ENCODE data around the gene RPP38. TPM values are rescaled to one million over a fixed set of nuclear protein-coding genes. Genes with fewer than 3 reads are reported as not detected.

RPP38 gene
- total and polyA plus RNA-seq, 2 of the 8 experiments (the other 6 are each of a cell fraction or from before 2014, with no cell fraction given), result 20.8 to 23.3 TPM

GRCh38 chr10:15136129-15137035, 39.2 kb downstream of the RPP38 start:
- Histone ChIP-seq H2BK15ac (ENCODE audit: low read length) (no peak overlapping the region), H3K18ac (ENCODE audit: extremely low read depth, low read length) (no peak overlapping the region), H3K23me2 (ENCODE audit: low read depth, low read length) (no peaks in the 10 kb centered on the region), H3K23ac (ENCODE audit: insufficient read length) (no peak overlapping the region), H2BK20ac (ENCODE audit: low read length) (no peak overlapping the region), H3K79me1 (ENCODE audit: low read depth, low read length) (no peaks in the 10 kb centered on the region), H3K4me2 (ENCODE audit: insufficient read depth in 1 of 2, low read depth in 2 of 2, low read length in 2 of 2) (no peak overlapping the region), H3K79me2 (ENCODE audit: control insufficient read depth in 1 of 2, insufficient read depth in 2 of 2, low read length in 2 of 2) (no peaks in the 10 kb centered on the region), H2AK5ac (ENCODE audit: low read depth, low read length) (no peak overlapping the region), H3K4me1 (replicated peaks in 1 of 4; ENCODE audit: control insufficient read depth in 3 of 4, insufficient read depth in 4 of 4, low read length in 3 of 4) (no peaks in the 10 kb centered on the region), H2BK12ac (ENCODE audit: low read depth, low read length) (no peak overlapping the region), H2BK120ac (replicated peaks; ENCODE audit: low read depth, low read length) (no peak overlapping the region), H3K27ac (ENCODE audit: low read depth, low read length) (no peak overlapping the region), H4K20me1 (replicated peaks in 1 of 2; ENCODE audit: control insufficient read depth in 1 of 2, insufficient read depth in 2 of 2, low read length in 2 of 2) (no peaks in the 10 kb centered on the region), H4K8ac (ENCODE audit: extremely low read depth, insufficient read depth, low read length) (no peak overlapping the region), H4K91ac (replicated peaks; ENCODE audit: insufficient read length, low read length) (no peak overlapping the region), H3K27me3 (replicated peaks in 1 of 4; ENCODE audit: control insufficient read depth in 3 of 4, extremely low read depth in 1 of 4, insufficient read depth in 3 of 4, low read length in 3 of 4) (no peaks in the 10 kb centered on the region), H3K4ac (replicated peaks; ENCODE audit: insufficient read length, low read depth, low read length) (no peak overlapping the region), H4K5ac (ENCODE audit: insufficient read length, low read depth, low read length) (no peak overlapping the region), H2AFZ (ENCODE audit: low read length) (no peak overlapping the region), H3K9ac (replicated peaks in 1 of 4; ENCODE audit: extremely low read depth in 1 of 4, low read depth in 3 of 4, low read length in 3 of 4) (no peak overlapping the region), H2BK5ac (ENCODE audit: low read depth, low read length) (no peak overlapping the region), H3K4me3 (ENCODE audit: extremely low read depth in 1 of 4, insufficient read depth in 2 of 4, low read depth in 3 of 4, low read length in 4 of 4) (no peak overlapping the region), H3K36me3 (ENCODE audit: control insufficient read depth in 2 of 4, insufficient read depth in 4 of 4, low read length in 3 of 4) (peaks cover 0 to 14% (median 9%) of the 10 kb centered on the region in 4 experiments; a peak in 6 of 8 replicates), H3K14ac (ENCODE audit: insufficient read length) (no peak overlapping the region), H3K56ac (replicated peaks; ENCODE audit: insufficient read length, low read depth, low read length) (no peak overlapping the region), H3K9me3 (ENCODE audit: insufficient read depth in 2 of 2, low read depth in 1 of 2, low read length in 1 of 2) (no peaks in the 10 kb centered on the region)
- ChIA-PET CTCF (ENCODE audit: partially characterized antibody) (interaction anchor here (0.6 kb wide), 1 partner anchor 23 kb away, joined by 3 read pairs; no protein-coding TSS in a partner anchor), POLR2A (ENCODE audit: partially characterized antibody) (no interaction called here)
- DNase-seq (ENCODE audit: low read depth in 1 of 2, low spot score in 2 of 2) (no peak), FAIRE-seq (no peak)
- 85% methylated on average over 9 of the region's 11 CpGs; no CpG with 5 or more reads in 1 of the 2 experiments for WGBS, 2 experiments (ENCODE audit: extremely low coverage in 1 of 2, insufficient coverage in 1 of 2, insufficient read length in 1 of 2, insufficient replicate concordance in 2 of 2, low coverage in 1 of 2, low lambda C conversion rate in 2 of 2, missing lambda C conversion rate in 1 of 2)
- no peak for TF ChIP-seq CBX5 (IDR thresholded peaks at IDR 0.05; ENCODE audit: low read depth, low read length)
